HL-60 (cell line): ENCODE results near the gene PDE5A.

Experiments
- DNase-seq, 2 experiments: peaks; one replicate each; pipeline ENCODE4 v3.0.0-alpha.2; 2010 to 2020; ENCODE audit warnings: low read depth in 1 of 2, low spot score in 1 of 2
- H3K27ac ChIP-seq: fragments of 250-450 bp; sonication (Bioruptor Pico); replicated peaks from 2 replicates; pipeline ENCODE4 v1.5.1; 2020; ENCODE audit warnings: mild to moderate bottlenecking, moderate library complexity
- H3K27me3 ChIP-seq: fragments of 250-450 bp; sonication (Bioruptor Pico); 2 replicates; pipeline ENCODE4 v1.5.1; 2021; ENCODE audit warnings: mild to moderate bottlenecking, moderate library complexity; ENCODE audit not compliant: insufficient read depth, poor library complexity, severe bottlenecking
- H3K4me3 ChIP-seq: replicated peaks from 2 replicates; pipeline ENCODE4 v1.5.1; 2011; ENCODE audit warnings: mild to moderate bottlenecking, control low read depth, low read length; ENCODE audit not compliant: insufficient read depth
- CTCF ChIP-seq: IDR thresholded peaks from one replicate; pipeline ENCODE4 v1.5.1; 2011; ENCODE audit warnings: low read length, control low read depth, inconsistent platforms; ENCODE audit not compliant: insufficient read depth
- GABPA ChIP-seq: IDR thresholded peaks from 2 replicates; pipeline ENCODE4 v1.6.1; 2012; ENCODE audit warnings: low read depth
- POLR2AphosphoS5 ChIP-seq: IDR thresholded peaks from 2 replicates; pipeline ENCODE4 v1.6.1; 2012; ENCODE audit warnings: low read depth
- REST ChIP-seq: IDR thresholded peaks from 2 replicates; pipeline ENCODE4 v1.6.1; 2012; ENCODE audit warnings: low read depth; ENCODE audit not compliant: insufficient replicate concordance
- SPI1 ChIP-seq: IDR thresholded peaks from 2 replicates; pipeline ENCODE4 v1.6.1; 2012; ENCODE audit warnings: low read depth, mild to moderate bottlenecking, borderline replicate concordance

PDE5A gene

GRCh38 chr4:119629142-119629471, 503 bp upstream of the PDE5A start:
- no peak for DNase-seq
- Histone ChIP-seq H3K4me3 (peak overlapping the region; percentile 72), H3K27me3 (peaks cover 22% of the 10 kb centered on the region), H3K27ac (no peak overlapping the region)
- TF ChIP-seq CTCF: no peak
- no peak for TF ChIP-seq SPI1
- no peak for TF ChIP-seq REST
- TF ChIP-seq POLR2AphosphoS5: no peak
- TF ChIP-seq GABPA: no peak

GRCh38 chr4:119627267-119628255, 1.0 kb downstream of the PDE5A start:
- Histone ChIP-seq H3K4me3 (peak overlapping the region; percentile 72), H3K27me3 (peaks cover 18% of the 10 kb centered on the region), H3K27ac (no peak overlapping the region)
- peak in 1 of 2 experiments; percentile 19 for DNase-seq
- no peak for TF ChIP-seq POLR2AphosphoS5
- no peak for TF ChIP-seq GABPA
- no peak for TF ChIP-seq SPI1
- no peak for TF ChIP-seq REST
- TF ChIP-seq CTCF: no peak

GRCh38 chr4:119626943-119627266, 1.7 kb downstream of the PDE5A start:
- TF ChIP-seq REST (no peak), GABPA (no peak), POLR2AphosphoS5 (no peak), CTCF (no peak), SPI1 (no peak)
- peaks cover 18% of the 10 kb centered on the region for H3K27me3 ChIP-seq
- H3K4me3 ChIP-seq: peak overlapping the region; percentile 72
- no peak for DNase-seq
- no peak overlapping the region for H3K27ac ChIP-seq
